OCI-LY3 (cell line): ENCODE data around the gene CCNG2.

Experiments used
- H2AFZ ChIP-seq: fragments of 200-600, 300-600 bp; shearing (Covaris generic); 2 replicates; pipeline ENCODE4 v1.6.0; 2014; ENCODE audit warnings: antibody characterized with exemption, low read depth, low read length
- H3K27ac ChIP-seq: fragments of 200-600, 300-600 bp; sonication (generic); 2 replicates; pipeline ENCODE4 v1.5.1; 2014; ENCODE audit warnings: mild to moderate bottlenecking, low read length, moderate library complexity, mixed read lengths
- H3K27me3 ChIP-seq: fragments of 200-600, 300-600 bp; sonication (generic); 2 replicates; pipeline ENCODE4 v1.6.1; 2014; ENCODE audit warnings: low read depth, low read length, mixed read lengths
- H3K36me3 ChIP-seq: fragments of 200-600, 300-600 bp; sonication (generic); replicated peaks from 2 replicates; pipeline ENCODE3; 2014; ENCODE audit warnings: low read depth, low read length, mixed read lengths
- H3K4me1 ChIP-seq: fragments of 300-600, 200-600 bp; sonication (generic); 2 replicates; pipeline ENCODE4 v1.6.1; 2014; ENCODE audit warnings: low read length, mixed read lengths
- H3K4me2 ChIP-seq: fragments of 200-600, 300-600 bp; sonication (generic); 2 replicates; pipeline ENCODE4 v1.6.1; 2014; ENCODE audit warnings: low read length, mixed read lengths
- H3K4me3 ChIP-seq: fragments of 300-600, 200-600 bp; sonication (generic); 2 replicates; pipeline ENCODE4 v1.5.1; 2014; ENCODE audit warnings: antibody characterized with exemption, mild to moderate bottlenecking, low read length, moderate library complexity
- H3K79me2 ChIP-seq: fragments of 300-600, 200-600 bp; shearing (Covaris generic); 2 replicates; pipeline ENCODE4 v1.6.1; 2014; ENCODE audit warnings: mild to moderate bottlenecking, low read length, mixed read lengths
- H3K9ac ChIP-seq: fragments of 300-600, 200-600 bp; shearing (Covaris generic); 2 replicates; pipeline ENCODE4 v1.6.0; 2014; ENCODE audit warnings: mild to moderate bottlenecking, low read length, moderate library complexity
- H3K9me3 ChIP-seq: fragments of 200-600, 300-600 bp; shearing (Covaris generic); 2 replicates; pipeline ENCODE4 v1.6.1; 2014; ENCODE audit warnings: low read length, mixed read lengths; ENCODE audit not compliant: insufficient read depth
- H4K20me1 ChIP-seq: fragments of 200-600, 300-600 bp; sonication (generic); 2 replicates; pipeline ENCODE4 v1.6.1; 2016; ENCODE audit warnings: low read length, mixed read lengths; ENCODE audit not compliant: insufficient read depth
- CTCF ChIP-seq: fragments of 200-600, 300-600 bp; sonication (generic); IDR thresholded peaks from 2 replicates; pipeline ENCODE4 v1.5.1; 2014; ENCODE audit warnings: antibody characterized with exemption, low read length, low read depth
- EZH2phosphoT487 ChIP-seq: fragments of 200-600 bp; shearing (Covaris generic); IDR thresholded peaks from 2 replicates; pipeline ENCODE4 v1.6.1; 2018; ENCODE audit warnings: antibody characterized with exemption, mixed run types, low read depth

CCNG2 gene

GRCh38 chr4:77194366-77194765 is 37.4 kb downstream of the CCNG2 start:
- H2AFZ ChIP-seq: peak overlapping the region; percentile 80; the same call in 1 of the 2 replicates
- H3K9ac ChIP-seq: peak overlapping the region; percentile 47; the same call in 1 of the 2 replicates
- H3K36me3 ChIP-seq: no peaks in the 10 kb centered on the region
- peaks cover 17% of the 10 kb centered on the region for H3K27me3 ChIP-seq
- peak overlapping the region; percentile 76 for H3K4me3 ChIP-seq
- H3K27ac ChIP-seq: no peak overlapping the region
- no peaks in the 10 kb centered on the region for H3K79me2 ChIP-seq
- H3K4me2 ChIP-seq: peak overlapping the region; percentile 80
- TF ChIP-seq CTCF: no peak
- TF ChIP-seq EZH2phosphoT487: no peak
- H3K9me3 ChIP-seq: no peaks in the 10 kb centered on the region
- peaks cover 23% of the 10 kb centered on the region for H3K4me1 ChIP-seq
- no peaks in the 10 kb centered on the region for H4K20me1 ChIP-seq

- Histone ChIP-seq H3K79me2 (no peaks in the 10 kb centered on the region), H3K27me3 (peaks cover 20% of the 10 kb centered on the region), H4K20me1 (no peaks in the 10 kb centered on the region), H3K36me3 (no peaks in the 10 kb centered on the region), H3K9ac (no peak overlapping the region), H2AFZ (no peak overlapping the region), H3K4me3 (no peak overlapping the region), H3K4me1 (peaks cover 23% of the 10 kb centered on the region), H3K9me3 (no peaks in the 10 kb centered on the region), H3K27ac (no peak overlapping the region), H3K4me2 (no peak overlapping the region)
- TF ChIP-seq EZH2phosphoT487 (no peak), CTCF (no peak)
Measured at GRCh38 chr4:77194989-77195388, 38.0 kb downstream of the CCNG2 start.

- Histone ChIP-seq H3K9ac (no peak overlapping the region), H3K79me2 (no peaks in the 10 kb centered on the region), H3K36me3 (no peaks in the 10 kb centered on the region), H2AFZ (no peak overlapping the region), H3K4me3 (no peak overlapping the region), H3K9me3 (no peaks in the 10 kb centered on the region), H3K4me2 (no peak overlapping the region), H4K20me1 (no peaks in the 10 kb centered on the region), H3K4me1 (peaks cover 23% of the 10 kb centered on the region), H3K27ac (no peak overlapping the region), H3K27me3 (peaks cover 32% of the 10 kb centered on the region)
- TF ChIP-seq CTCF (no peak), EZH2phosphoT487 (no peak)
Measured at GRCh38 chr4:77196866-77197265, 39.9 kb downstream of the CCNG2 start.

- H3K36me3 ChIP-seq: no peaks in the 10 kb centered on the region
- no peak overlapping the region for H3K27ac ChIP-seq
- no peak overlapping the region for H2AFZ ChIP-seq
- TF ChIP-seq CTCF (no peak), EZH2phosphoT487 (no peak)
- H3K4me1 ChIP-seq: peaks cover 23% of the 10 kb centered on the region
- H3K27me3 ChIP-seq: peaks cover 37% of the 10 kb centered on the region
- H3K4me2 ChIP-seq: no peak overlapping the region
- no peaks in the 10 kb centered on the region for H3K79me2 ChIP-seq
- H3K9ac ChIP-seq: no peak overlapping the region
- H3K9me3 ChIP-seq: no peaks in the 10 kb centered on the region
- H4K20me1 ChIP-seq: no peaks in the 10 kb centered on the region
- no peak overlapping the region for H3K4me3 ChIP-seq
Measured at GRCh38 chr4:77197361-77197760, 40.4 kb downstream of the CCNG2 start.
